Gastroesophageal sphincter (tissue), 4 donors: ENCODE data around the gene NHS. TPM values are rescaled to one million over a fixed set of nuclear protein-coding genes. Genes with fewer than 3 reads are reported as not detected.

Source experiments
- ATAC-seq: fragments of 150-250 bp; one replicate; pipeline ENCODE4 v1.9.1; 2016; ENCODE audit warnings: mild to moderate bottlenecking, moderate library complexity
- H3K27ac ChIP-seq, 4 donors: fragments of 200-600 bp; sonication (generic) in 3 of 4; 1 replicate in 3 of 4; 2 replicates in 1 of 4; pipeline ENCODE4 v1.5.1; 2016 to 2019
- H3K27me3 ChIP-seq: fragments of 200-600 bp; sonication (generic); one replicate; pipeline ENCODE4 v1.5.1; 2019
- H3K36me3 ChIP-seq, 2 donors: fragments of 200-600 bp; sonication (generic); one replicate each; pipeline ENCODE4 v1.5.1; 2019; ENCODE audit warnings: control low read depth in 1 of 2
- H3K4me1 ChIP-seq, 3 donors: fragments of 200-600 bp; sonication (generic); 1 replicate in 2 of 3; 2 replicates in 1 of 3; pipeline ENCODE4 v1.5.1; 2016 to 2019; ENCODE audit warnings: control low read depth in 2 of 3
- H3K4me3 ChIP-seq, 2 donors: fragments of 200-600 bp; sonication (generic); one replicate each; pipeline ENCODE4 v1.5.1; 2019; ENCODE audit warnings: mild to moderate bottlenecking in 1 of 2, moderate library complexity in 1 of 2
- H3K9me3 ChIP-seq, 3 donors: fragments of 200-600 bp; sonication (generic); one replicate each; pipeline ENCODE4 v1.5.1; 2017 to 2019; ENCODE audit warnings: control low read depth in 2 of 3
- EP300 ChIP-seq: sonication (generic); formaldehyde crosslinking; IDR thresholded peaks from one replicate; pipeline ENCODE4 v1.6.1; 2017; ENCODE audit warnings: antibody characterized with exemption, mild to moderate bottlenecking
- POLR2A ChIP-seq, 2 donors: fragments of 450-650 bp; IDR thresholded peaks; one replicate each; pipeline ENCODE4 v1.6.1; 2017; ENCODE audit warnings: antibody characterized with exemption in 2 of 2, mild to moderate bottlenecking in 2 of 2, moderate library complexity in 1 of 2
- POLR2AphosphoS5 ChIP-seq: sonication (generic); formaldehyde crosslinking; IDR thresholded peaks from one replicate; pipeline ENCODE4 v1.6.1; 2017; ENCODE audit warnings: antibody characterized with exemption
- WGBS, 2 donors: methylation state at CpG; one replicate each; pipeline ENCODE4 v1.1.5; 2018; ENCODE audit warnings: low coverage in 1 of 2; 5-methylcytosine and 5-hydroxymethylcytosine counted together
- total RNA-seq, 4 donors: library from RNA; depleted of rRNA; stranded (reverse); fragments of >200 nt; gene quantifications; one replicate each; pipeline ENCODE4 v1.1.0, GENCODE V29; 2016
- TF ChIP-seq, protein P1 (sequence below), 4 experiments: fragments of 200-600 bp in 2 of 4; fragments of 450-650 bp in 2 of 4; sonication (generic) in 1 of 4; IDR thresholded peaks; one replicate each; pipeline ENCODE4 v1.5.1; 2017 to 2019; ENCODE audit warnings: antibody characterized with exemption in 4 of 4, mild to moderate bottlenecking in 2 of 4, moderate library complexity in 2 of 4

Gene NHS
- total RNA-seq, 4 donors from 2014 or later: 4.7 to 12.3 (median 6.6) TPM

DNA sequence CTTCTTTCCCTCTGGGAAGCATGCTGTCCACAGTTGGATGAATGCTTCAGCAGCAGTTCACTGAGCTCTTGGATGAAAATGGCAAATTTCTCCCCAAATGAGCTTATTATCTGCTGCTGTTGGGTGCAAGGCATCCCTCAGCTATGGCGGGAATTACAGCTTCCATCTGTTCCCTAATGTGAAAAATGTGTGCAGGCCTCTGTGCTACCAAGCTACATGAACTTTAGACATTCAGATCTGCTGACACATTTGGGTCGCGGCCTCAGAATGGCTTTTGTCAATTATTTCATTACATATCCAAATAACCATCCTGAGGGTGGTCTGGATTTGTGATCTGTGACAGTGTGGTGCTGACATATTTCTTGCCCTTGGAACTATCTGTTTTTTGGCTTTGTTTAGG is 242.8 kb downstream of the NHS start:
- Histone ChIP-seq H3K36me3 (no peaks in the 10 kb centered on the region), H3K27me3 (no peaks in the 10 kb centered on the region), H3K9me3 (no peaks in the 10 kb centered on the region), H3K4me3 (no peak overlapping the region), H3K27ac (no peak overlapping the region), H3K4me1 (no peaks in the 10 kb centered on the region)
- TF ChIP-seq EP300 (no peak), POLR2A (IDR thresholded peaks at IDR 0.05) (no peak), POLR2AphosphoS5 (no peak)
- TF ChIP-seq, protein P1, sequence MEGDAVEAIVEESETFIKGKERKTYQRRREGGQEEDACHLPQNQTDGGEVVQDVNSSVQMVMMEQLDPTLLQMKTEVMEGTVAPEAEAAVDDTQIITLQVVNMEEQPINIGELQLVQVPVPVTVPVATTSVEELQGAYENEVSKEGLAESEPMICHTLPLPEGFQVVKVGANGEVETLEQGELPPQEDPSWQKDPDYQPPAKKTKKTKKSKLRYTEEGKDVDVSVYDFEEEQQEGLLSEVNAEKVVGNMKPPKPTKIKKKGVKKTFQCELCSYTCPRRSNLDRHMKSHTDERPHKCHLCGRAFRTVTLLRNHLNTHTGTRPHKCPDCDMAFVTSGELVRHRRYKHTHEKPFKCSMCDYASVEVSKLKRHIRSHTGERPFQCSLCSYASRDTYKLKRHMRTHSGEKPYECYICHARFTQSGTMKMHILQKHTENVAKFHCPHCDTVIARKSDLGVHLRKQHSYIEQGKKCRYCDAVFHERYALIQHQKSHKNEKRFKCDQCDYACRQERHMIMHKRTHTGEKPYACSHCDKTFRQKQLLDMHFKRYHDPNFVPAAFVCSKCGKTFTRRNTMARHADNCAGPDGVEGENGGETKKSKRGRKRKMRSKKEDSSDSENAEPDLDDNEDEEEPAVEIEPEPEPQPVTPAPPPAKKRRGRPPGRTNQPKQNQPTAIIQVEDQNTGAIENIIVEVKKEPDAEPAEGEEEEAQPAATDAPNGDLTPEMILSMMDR (IDR thresholded peaks at IDR 0.05): no peak
- 73% methylated on average over 2 of the region's 3 CpGs; no CpG with 5 or more reads in 1 of the 2 donors for WGBS, 2 donors
- no peak for ATAC-seq

DNA sequence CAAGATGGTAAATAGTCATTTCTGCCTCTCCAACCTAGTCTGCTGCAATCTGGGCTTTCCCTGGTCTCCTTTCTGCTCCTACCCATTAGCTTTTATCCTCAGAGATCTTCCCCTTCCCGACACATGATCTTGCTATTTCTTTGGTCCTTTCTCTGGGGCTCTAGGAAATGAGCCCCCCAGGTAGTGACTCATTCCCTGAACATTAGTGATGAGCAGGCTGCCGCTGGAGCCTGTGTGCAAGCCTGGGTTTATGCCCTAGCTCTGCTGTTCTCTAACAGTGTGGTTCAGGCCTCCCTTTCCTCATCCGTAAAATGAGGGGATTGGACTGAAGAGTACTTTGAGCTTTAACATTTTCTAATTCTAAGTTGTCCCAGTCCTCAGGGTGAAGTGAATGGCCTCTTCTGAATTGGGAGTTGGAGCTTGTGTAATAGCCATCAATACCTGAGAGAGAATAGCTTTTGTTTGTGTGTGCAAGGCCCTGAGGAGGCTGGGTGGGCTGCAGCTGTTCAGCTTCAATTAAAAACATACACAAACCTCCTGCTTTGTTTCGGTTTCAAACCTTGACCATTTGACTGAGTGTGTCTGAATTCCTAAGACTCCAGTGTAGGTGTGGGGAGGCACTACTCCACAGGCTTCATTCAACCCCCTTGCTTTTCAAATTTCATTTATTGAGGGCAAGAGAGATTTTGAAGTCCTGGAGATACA is 246.7 kb downstream of the NHS start:
- ATAC-seq: no peak
- H3K9me3 ChIP-seq: no peaks in the 10 kb centered on the region
- no peaks in the 10 kb centered on the region for H3K4me1 ChIP-seq
- H3K27ac ChIP-seq: no peak overlapping the region
- H3K27me3 ChIP-seq: no peaks in the 10 kb centered on the region
- no peak overlapping the region for H3K4me3 ChIP-seq
- WGBS, 2 donors: 100% methylated on average over 1 of the region's 4 CpGs
- TF ChIP-seq EP300 (no peak), POLR2A (IDR thresholded peaks at IDR 0.05) (no peak), POLR2AphosphoS5 (no peak)
- TF ChIP-seq, protein P1 (IDR thresholded peaks at IDR 0.05): no peak
- no peaks in the 10 kb centered on the region for H3K36me3 ChIP-seq

- Histone ChIP-seq H3K27me3 (no peaks in the 10 kb centered on the region), H3K4me3 (no peak overlapping the region), H3K4me1 (no peaks in the 10 kb centered on the region), H3K36me3 (no peaks in the 10 kb centered on the region), H3K9me3 (no peaks in the 10 kb centered on the region), H3K27ac (no peak overlapping the region)
- no peak for ATAC-seq
- TF ChIP-seq POLR2AphosphoS5 (no peak), POLR2A (IDR thresholded peaks at IDR 0.05) (no peak), EP300 (no peak)
- TF ChIP-seq, protein P1 (IDR thresholded peaks at IDR 0.05): no peak
- WGBS, 2 donors: 89 to 100% methylated on average over 1 of the region's 3 CpGs
Observed at GRCh38 chrX:17622331-17622730, 247.3 kb downstream of the NHS start.

DNA sequence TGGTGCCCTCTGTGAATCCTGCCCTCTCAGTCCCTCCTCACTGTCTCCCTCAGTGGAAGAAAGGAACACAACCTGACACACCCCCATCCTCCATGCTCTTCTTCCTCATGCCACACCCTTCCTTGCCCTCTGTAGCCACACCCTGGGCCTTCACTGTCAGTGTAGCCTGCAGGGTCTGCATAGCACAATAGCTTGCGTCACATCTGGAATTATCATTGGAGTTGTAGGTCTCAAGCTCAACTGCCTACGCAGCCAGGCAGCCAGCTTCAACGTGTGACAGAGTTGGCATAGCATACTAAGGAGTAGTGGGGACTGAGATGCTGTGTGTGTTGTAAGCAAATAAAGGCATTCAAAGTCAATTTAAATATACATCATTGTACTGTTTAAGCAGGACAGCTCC is 248.8 kb downstream of the NHS start:
- H3K4me1 ChIP-seq: no peaks in the 10 kb centered on the region
- WGBS, 2 donors: 83% methylated on average over 1 of the region's 3 CpGs; no CpG with 5 or more reads in 1 of the 2 donors
- H3K27ac ChIP-seq: no peak overlapping the region
- H3K9me3 ChIP-seq: no peaks in the 10 kb centered on the region
- no peaks in the 10 kb centered on the region for H3K27me3 ChIP-seq
- ATAC-seq: no peak
- H3K36me3 ChIP-seq: no peaks in the 10 kb centered on the region
- no peak for TF ChIP-seq EP300
- no peak for TF ChIP-seq POLR2AphosphoS5
- no peak for TF ChIP-seq POLR2A (IDR thresholded peaks at IDR 0.05)
- TF ChIP-seq, protein P1 (IDR thresholded peaks at IDR 0.05): no peak
- H3K4me3 ChIP-seq: no peak overlapping the region

DNA sequence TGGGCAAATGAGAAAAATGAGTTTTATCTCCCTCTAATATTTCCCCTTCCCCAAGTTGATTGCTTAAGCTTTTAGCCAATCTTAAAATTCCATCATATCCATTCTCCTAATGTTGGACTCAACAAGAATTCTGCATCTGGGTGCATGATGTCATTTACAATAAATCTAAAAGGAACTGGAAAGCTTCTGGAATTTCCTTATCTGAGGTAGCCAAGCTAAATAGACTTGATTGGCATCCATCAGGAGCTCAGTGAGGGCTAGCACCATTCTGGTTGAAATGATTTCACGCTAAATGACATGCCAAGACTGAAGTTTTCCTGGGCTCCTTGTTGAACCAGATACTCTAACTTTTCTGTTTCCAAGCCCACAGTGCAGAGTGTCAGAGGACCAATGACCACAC is 252.0 kb downstream of the NHS start:
- TF ChIP-seq EP300: no peak
- TF ChIP-seq POLR2A (IDR thresholded peaks at IDR 0.05): no peak
- no peak for TF ChIP-seq POLR2AphosphoS5
- TF ChIP-seq, protein P1 (IDR thresholded peaks at IDR 0.05): no peak
- Histone ChIP-seq H3K4me3 (no peak overlapping the region), H3K9me3 (no peaks in the 10 kb centered on the region), H3K4me1 (no peaks in the 10 kb centered on the region), H3K27me3 (no peaks in the 10 kb centered on the region), H3K27ac (no peak overlapping the region), H3K36me3 (no peaks in the 10 kb centered on the region)
- no peak for ATAC-seq
- WGBS, 2 donors: 58% methylated on average over 1 of the region's 1 CpG; no CpG with 5 or more reads in 1 of the 2 donors
